NOMO-1 treated with DMSO at 0.1 percent for 48 hours (cell line): ENCODE results near the gene DGLUCY.
A peak's percentile ranks its signal among the peaks of the same experiment; 100 is the strongest.
"Not testable (repeated sequence)": the region's sequence is repeated elsewhere in the genome, so short reads cannot be mapped to it uniquely, and the experiment has no call there.

Experiments
- DNase-seq: peaks from one replicate; lab custom pipeline; 2025; ENCODE audit not compliant: unreplicated experiment; lab: John Stamatoyannopoulos, UW

The DGLUCY gene

DNA sequence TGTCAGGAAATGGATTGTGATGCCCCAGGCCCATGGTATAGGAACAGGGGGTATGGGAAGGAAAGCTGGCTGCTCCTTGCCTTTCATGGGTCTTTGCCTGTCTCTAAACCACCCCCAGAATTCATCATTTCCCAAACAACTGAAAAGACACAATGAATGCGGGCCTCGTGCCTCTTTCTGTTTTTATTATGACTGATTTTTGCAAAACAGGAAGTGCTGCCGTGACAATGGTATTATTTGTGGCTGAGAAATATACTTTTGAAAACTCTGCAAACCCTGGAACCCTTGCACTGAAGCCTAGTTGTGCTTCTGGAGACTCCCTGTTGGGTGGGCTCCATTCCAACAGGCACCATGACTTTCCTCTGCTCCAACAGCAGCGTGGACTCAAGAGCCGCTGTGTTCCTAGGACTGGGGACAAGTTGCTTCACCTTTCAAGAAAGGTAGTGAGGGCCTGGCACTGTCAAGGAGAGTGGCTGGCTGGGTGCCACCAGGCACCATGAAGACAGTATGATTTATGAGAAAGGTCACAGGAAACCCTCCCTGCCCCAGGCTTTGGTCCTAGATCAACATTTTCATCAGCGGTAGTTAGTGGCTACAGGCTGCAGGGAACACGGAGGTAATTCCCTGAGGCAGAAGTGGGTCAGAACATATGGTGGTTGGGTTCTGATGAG lies 4.8 kb upstream of the DGLUCY start:
- DNase-seq = peak; percentile 55

DNA sequence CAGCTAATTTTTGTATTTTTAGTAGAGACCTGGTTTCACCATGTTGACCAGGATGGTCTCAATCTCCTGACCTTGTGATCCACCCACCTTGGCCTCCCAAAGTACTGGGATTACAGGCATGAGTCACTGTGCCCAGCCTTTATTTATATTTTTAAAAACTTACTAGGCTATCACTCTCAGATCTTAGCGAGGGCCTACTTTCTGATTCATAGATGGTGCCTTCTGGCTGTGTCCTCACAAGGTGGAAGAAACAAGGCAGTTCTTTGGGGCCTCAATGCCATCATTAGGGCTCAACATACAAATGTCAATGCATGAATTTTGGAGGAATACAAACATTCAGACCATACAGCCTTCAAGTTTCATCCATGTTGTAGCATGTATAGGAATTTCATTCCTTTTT lies 2.4 kb upstream of the DGLUCY start:
- DNase-seq = no peak

GRCh38 chr14:91112194-91112593 lies 1.7 kb upstream of the DGLUCY start:
- no peak for DNase-seq

GRCh38 chr14:91114079-91115065 lies 499 bp downstream of the DGLUCY start:
- DNase-seq = peak; percentile 81

DNA sequence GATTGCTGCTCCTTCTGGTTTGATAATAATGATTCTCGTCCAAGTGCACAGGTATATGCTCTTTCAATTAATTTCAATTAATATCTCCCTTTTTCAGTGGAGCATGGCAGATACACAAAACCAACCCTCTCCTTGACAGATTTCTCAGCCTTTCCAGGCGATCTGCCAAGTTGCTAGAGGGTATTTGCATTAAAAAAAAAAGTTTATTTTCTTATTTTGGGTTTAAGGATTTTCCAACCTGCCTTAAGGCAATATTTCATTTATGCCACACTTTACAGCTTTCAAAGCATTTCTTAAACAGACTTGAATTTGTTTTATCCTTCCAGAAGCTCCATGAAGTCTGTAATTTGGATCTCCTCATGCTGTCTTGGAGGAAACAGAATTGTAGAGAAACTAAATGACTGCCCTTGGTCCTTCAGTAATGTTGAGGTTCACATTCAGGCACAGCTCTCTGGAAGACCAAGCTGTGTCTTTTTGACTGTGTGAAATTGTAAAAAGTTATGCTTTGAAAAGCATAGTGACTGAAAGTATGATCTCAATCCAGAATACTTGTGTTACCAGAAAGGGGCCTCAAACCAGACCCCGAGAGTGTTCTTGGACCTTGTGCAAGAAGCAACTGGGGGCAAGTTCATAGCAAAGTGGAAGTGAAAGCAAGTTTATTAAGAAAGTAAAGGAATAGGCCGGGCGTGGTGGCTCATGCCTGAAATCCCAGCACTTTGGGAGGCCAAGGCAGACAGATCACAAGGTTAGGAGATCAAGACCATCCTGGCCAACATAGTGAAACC lies 2.3 kb downstream of the DGLUCY start:
- DNase-seq = peak; percentile 41

DNA sequence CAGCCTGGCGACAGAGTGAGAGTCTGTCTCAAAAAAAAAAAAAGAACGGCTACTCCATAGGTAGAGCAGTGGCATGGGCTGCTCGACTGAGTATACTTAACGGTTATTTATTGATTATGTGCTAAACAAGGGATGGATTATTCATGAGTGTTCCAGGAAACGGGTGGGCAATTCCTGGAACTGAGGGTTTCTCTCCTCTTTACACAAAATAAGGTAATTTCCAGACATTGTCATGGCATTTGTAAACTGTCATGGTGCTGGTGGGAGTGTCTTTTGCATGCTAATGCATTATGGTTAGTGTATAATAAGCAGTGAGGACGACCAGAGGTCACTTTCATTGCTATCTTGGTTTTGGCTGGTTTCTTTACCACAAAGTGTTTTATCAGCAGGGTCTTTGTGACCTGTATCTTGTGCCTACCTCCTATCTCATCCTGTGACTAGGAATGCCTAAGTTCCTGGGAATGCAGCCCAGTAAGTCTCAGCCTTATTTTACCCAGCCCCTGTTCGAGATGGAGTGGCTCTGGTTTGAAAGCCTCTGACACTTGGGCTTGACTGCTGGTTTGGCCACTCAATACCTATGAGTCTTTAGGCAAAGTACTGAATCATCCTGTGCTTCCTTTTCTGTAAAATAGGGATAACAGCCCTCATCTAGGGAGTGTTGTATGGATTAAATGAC lies 3.2 kb downstream of the DGLUCY start:
- no peak for DNase-seq

DNA sequence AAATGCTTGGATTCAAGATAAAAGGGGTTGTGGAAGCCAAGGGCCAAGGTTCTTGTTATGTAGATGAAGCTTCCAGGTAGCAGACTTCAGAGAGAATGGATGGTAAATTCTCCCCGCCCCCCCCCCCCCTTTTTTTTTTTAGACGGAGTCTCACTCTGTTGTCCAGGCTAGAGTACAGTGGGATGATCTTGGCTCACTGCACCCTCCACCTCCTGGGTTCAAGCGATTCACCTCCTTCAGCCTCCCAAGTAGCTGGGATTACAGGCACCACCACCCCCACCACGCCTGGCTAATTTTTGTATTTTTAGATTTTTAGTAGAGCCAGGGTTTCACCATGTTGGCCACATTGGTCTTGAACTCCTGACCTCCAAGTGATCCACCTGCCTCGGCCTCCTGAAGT lies 4.1 kb downstream of the DGLUCY start:
- no peak for DNase-seq

DNA sequence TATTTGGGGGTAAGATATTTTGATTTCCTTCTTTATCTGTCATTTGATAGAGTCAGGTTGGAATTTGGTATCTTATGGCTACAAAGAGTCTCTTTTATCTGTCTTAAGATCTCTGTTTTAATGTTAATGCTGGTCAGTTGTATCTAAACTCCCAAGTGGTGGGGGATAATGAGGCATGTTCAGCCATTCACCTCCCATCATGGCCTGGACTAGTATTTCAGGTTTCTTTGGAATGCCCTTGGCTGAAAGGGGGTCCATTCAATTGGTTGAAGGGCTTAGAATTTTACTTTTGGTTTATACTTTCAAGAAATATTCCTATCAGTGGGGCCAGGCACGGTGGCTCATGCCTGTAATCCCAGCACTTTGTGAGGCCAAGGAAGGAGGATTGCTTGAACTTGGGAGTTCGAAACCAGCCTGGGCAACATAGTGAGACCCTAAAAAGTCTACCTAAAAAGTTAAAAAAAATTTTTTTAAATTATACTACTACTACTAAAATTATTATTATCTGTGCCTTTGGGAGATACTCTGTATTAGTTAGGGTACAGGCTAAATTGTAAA lies 4.7 kb downstream of the DGLUCY start:
- DNase-seq = no peak

DNA sequence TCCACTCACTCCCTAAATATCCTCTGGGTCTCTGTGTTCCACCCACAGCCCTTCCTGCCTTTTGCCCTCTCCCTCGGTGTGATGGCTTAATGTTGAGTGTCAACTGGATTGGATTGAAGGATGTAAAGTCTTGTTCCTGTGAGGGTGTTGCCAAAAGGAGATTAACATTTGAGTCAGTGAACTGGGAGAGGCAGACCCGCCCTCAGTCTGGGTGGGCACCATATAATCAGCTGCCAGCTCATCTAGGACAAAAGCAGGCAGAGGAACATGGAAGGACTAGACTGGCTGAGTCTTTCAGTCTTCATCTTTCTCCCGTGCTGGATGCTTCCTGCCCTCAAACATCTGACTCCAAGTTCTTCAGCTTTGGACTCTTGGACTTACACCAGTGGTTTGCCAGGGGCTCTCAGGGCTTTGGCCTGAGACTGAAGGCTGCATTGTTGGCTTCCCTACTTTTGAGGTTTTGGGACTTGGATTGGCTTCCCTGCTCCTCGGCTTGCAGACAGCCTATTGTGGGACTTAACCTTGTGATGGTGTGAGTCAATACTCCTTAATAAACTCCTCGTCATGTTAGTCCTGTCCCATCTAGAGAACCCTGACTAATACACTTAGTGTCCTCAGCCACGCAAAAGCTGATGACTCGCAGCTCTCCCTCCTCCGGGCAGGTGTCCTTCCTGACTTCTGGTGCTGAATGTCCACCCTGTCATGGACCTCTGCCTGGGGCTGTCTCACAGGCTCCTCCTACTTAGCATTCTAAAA lies 5.9 kb downstream of the DGLUCY start:
- no peak for DNase-seq

DNA sequence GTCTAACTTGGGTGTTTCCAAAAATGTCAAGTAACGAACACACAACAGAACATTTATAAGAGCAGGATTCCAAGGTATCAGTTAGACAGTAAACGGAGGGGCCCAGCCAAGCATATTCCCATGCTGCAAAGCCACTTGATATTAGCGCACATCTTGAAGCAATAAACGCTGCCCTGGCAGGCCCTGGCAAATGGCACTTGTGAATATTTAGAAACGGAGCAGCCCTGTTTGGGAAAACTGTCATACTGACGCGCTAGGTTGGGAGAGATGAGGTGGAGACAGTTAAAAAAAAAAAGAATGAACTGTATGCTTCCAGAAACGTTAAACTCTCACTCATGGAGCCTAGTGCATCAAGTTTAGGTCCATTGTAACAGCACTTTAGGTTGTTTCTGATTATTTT lies 9.3 kb downstream of the DGLUCY start:
- DNase-seq = no peak

DNA sequence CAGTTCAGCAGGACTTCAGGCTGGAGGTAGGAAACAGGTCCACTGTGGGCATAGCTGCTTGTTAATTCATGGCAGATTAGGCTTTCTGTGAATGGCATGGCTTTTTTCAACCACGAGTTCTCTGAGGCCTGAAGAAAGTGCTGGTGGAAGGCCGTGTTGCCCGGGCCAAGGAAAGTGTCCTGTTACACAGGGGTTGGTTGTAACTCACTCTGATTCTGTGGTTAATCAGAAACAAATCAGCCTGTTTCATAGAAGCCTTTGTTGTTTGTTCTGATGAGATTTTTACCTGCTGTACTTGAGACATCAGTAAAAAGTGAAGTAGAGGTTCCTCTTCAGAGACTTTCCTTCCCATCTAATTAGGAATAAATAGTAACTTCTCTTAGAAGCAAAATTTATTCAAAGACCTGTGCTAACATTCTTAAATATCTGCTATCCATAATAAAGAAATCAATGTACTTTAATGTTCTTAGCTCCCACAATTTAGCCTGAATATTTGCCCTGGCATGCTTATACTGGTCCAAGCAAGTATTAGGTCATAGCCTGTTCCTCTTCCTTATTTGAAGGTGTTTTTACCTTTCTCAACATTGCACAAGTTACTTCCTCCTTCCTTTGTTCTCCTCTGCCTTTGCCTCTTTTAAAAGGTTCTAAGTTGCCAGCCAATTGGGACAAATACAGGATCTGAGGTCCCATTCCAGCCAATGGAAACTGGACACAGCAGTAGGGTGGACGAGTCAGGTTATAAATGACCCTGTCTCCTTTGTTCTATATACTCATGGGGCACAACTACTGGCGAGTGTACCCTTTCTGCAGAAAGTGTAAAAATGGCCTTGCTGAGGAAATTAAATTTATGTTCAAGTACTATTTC lies 10.8 kb downstream of the DGLUCY start:
- DNase-seq = not testable (repeated sequence)

GRCh38 chr14:91125271-91125660 lies 11.4 kb downstream of the DGLUCY start:
- peak; percentile 43 for DNase-seq

- no peak for DNase-seq
Measured at GRCh38 chr14:91125801-91126200, 11.9 kb downstream of the DGLUCY start.

GRCh38 chr14:91126761-91127160 lies 12.9 kb downstream of the DGLUCY start:
- no peak for DNase-seq

- DNase-seq = no peak
Measured at GRCh38 chr14:91127401-91127801, 13.5 kb downstream of the DGLUCY start.

DNA sequence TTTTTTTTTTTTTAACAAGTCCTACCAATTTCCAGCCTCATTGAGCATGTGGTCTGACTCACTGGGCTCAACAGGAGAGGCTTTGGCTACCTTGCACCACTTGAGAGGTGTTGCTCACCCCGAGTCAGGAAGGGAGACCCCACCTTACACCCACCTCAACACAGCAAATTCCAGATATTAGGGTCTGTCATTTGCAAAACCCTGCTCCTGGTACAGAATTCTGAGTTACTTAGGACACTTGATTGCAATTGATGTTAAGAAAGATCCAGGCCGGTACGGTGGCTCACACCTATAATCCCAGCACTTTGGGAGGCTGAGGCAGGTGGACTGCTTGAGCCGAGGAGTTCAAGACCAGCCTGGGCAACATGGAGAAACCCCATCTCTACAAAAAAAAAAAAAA lies 14.1 kb downstream of the DGLUCY start:
- no peak for DNase-seq

DNA sequence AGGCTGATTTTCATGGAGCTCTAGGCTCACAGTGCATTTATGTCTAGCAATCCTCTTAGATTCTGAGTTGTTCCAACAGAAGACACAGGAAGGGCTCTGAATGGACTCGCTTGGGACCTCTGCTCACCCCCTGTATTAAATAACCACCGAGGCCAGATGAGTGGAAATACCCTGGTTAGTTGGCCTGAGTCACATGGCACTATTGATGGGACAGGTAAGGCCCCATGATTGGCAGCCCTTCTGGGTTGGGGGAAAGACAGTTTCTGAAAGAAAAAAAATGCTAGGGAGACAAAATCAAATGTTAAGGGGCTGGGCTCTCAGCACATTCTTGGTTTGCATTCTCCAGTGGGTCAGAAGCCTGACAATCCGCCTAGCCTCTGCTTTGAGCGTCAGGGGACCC lies 14.8 kb downstream of the DGLUCY start:
- DNase-seq = no peak

DNA sequence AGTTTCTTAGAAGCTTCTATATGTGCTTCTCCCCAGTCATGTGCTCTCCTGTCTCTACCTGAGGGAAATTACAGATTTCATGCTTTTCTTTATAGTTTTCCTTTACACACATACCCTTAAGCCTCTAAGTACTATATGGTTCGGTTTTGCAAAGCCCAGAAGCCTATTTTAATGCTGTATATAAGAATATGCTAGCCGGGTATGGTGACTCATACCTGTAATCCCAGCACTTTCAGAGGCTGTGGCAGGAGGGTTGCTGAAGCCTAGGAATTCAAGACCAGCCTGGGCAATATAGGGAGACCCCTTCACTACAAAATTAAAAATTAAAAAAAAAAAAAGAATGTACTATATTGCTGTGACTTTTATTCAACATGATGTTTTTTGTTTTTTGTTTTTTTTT lies 15.4 kb downstream of the DGLUCY start:
- no peak for DNase-seq

- DNase-seq = no peak
Measured at GRCh38 chr14:91135039-91135438, 21.2 kb downstream of the DGLUCY start.
